B cell (primary cell): Measurements from ENCODE around the gene ZC3H7B. TPM values are rescaled to one million over a fixed set of nuclear protein-coding genes. Genes with fewer than 3 reads are reported as not detected.

ENCODE experiments used
- ATAC-seq: fragments of 200-7000 bp; cut with Tn5 transposase; one replicate; pipeline ENCODE4 v1.10.0; 2021; ENCODE audit warnings: low read depth, mild to moderate bottlenecking, moderate number of reproducible peaks, moderate library complexity
- CTCF ChIA-PET: fragments of 350-600 bp; sonication (Branson Sonifier 250); formaldehyde crosslinking; loops from one replicate; lab custom pipeline; 2021; ENCODE audit warnings: antibody characterized with exemption, inconsistent platforms; lab: Charles Lee
- POLR2A ChIA-PET: fragments of 350-600 bp; sonication (Branson Sonifier 250); formaldehyde crosslinking; loops from one replicate; lab custom pipeline; 2021; ENCODE audit warnings: antibody characterized with exemption; lab: Charles Lee
- DNase-seq: peaks from one replicate; pipeline ENCODE4 v3.0.0; 2013
- H2AFZ ChIP-seq: 2 replicates; pipeline ENCODE4 v1.6.1; 2012; ENCODE audit warnings: mild to moderate bottlenecking, low read depth, low read length; ENCODE audit not compliant: insufficient read depth, poor library complexity, severe bottlenecking
- H3K27ac ChIP-seq, 2 donors: 1 replicate in 1 of 2; 2 replicates in 1 of 2; pipeline ENCODE4 v1.5.1; 2012 to 2013; ENCODE audit warnings: low read length in 2 of 2, mild to moderate bottlenecking in 2 of 2, moderate library complexity in 1 of 2
- H3K27me3 ChIP-seq, 4 experiments: fragments of 200-600 bp in 1 of 4; sonication (generic) in 1 of 4; replicated peaks in 1 of 4; 1 replicate in 2 of 4; 2 replicates in 2 of 4; pipeline versions ENCODE4 v1.6.1 to v1.7.0; 2013 to 2016; ENCODE audit warnings: low read length in 3 of 4, mild to moderate bottlenecking in 2 of 4, mixed read lengths in 1 of 4, moderate library complexity in 1 of 4; ENCODE audit not compliant: insufficient read depth in 4 of 4, control insufficient read depth in 3 of 4; ENCODE audit errors: control extremely low read depth in 1 of 4
- H3K36me3 ChIP-seq, 2 experiments: replicated peaks in 1 of 2; 1 replicate in 1 of 2; 2 replicates in 1 of 2; pipeline versions ENCODE4 v1.6.1 to v1.7.1; 2013; ENCODE audit warnings: low read length in 1 of 2; ENCODE audit not compliant: insufficient read depth in 2 of 2, control insufficient read depth in 1 of 2; ENCODE audit errors: control extremely low read depth in 1 of 2, extremely low read depth in 1 of 2
- H3K4me1 ChIP-seq, 2 donors: fragments of 200-600 bp in 1 of 2; sonication (generic) in 1 of 2; 1 replicate in 1 of 2; 2 replicates in 1 of 2; pipeline versions ENCODE4 v1.5.1 to v1.6.1; 2013 to 2017; ENCODE audit warnings: low read length in 2 of 2; ENCODE audit not compliant: control insufficient read depth in 2 of 2, insufficient read depth in 2 of 2
- H3K4me2 ChIP-seq: replicated peaks from 2 replicates; pipeline ENCODE3; 2012; ENCODE audit warnings: mild to moderate bottlenecking, low read depth, low read length; ENCODE audit not compliant: poor library complexity, severe bottlenecking
- H3K4me3 ChIP-seq, 5 experiments: fragments of 200-600 bp in 1 of 5; sonication (generic) in 1 of 5; 1 replicate in 3 of 5; 2 replicates in 2 of 5; pipeline versions ENCODE4 v1.5.1 to v1.7.0; 2011 to 2016; ENCODE audit warnings: low read length in 4 of 5, mild to moderate bottlenecking in 4 of 5, low read depth in 2 of 5, control low read depth in 1 of 5, moderate library complexity in 1 of 5; ENCODE audit not compliant: insufficient read depth in 1 of 5; ENCODE audit errors: control extremely low read depth in 1 of 5, extremely low read depth in 1 of 5
- H3K79me2 ChIP-seq: fragments of 200-600 bp; sonication (generic); one replicate; pipeline ENCODE4 v1.6.0; 2016; ENCODE audit warnings: low read length; ENCODE audit not compliant: control insufficient read depth, insufficient read depth
- H3K9ac ChIP-seq: fragments of 200-600 bp; sonication (generic); 2 replicates; pipeline ENCODE4 v1.6.1; 2017; ENCODE audit warnings: mild to moderate bottlenecking, low read length, moderate library complexity
- H3K9me3 ChIP-seq, 3 donors: one replicate each; pipeline versions ENCODE4 v1.6.1 to v1.7.1; 2013; ENCODE audit warnings: low read length in 2 of 3; ENCODE audit not compliant: control insufficient read depth in 2 of 3, insufficient read depth in 1 of 3; ENCODE audit errors: control extremely low read depth in 1 of 3
- H4K20me1 ChIP-seq: 2 replicates; pipeline ENCODE4 v1.6.0; 2012; ENCODE audit warnings: mild to moderate bottlenecking, low read length; ENCODE audit not compliant: insufficient read depth, control insufficient read depth, poor library complexity, severe bottlenecking
- H3K27ac Mint-ChIP-seq: one replicate; pipeline ENCODE4 v1.8.0; 2021; ENCODE audit warnings: mixed read lengths
- H3K27me3 Mint-ChIP-seq: one replicate; pipeline ENCODE4 v1.8.0; 2021; ENCODE audit warnings: mixed read lengths
- H3K4me1 Mint-ChIP-seq: one replicate; pipeline ENCODE4 v1.8.0; 2021; ENCODE audit warnings: mixed read lengths
- H3K4me3 Mint-ChIP-seq: one replicate; pipeline ENCODE4 v1.8.0; 2021; ENCODE audit warnings: mixed read lengths
- H3K9me3 Mint-ChIP-seq: one replicate; pipeline ENCODE4 v1.8.0; 2022; ENCODE audit warnings: mixed read lengths; ENCODE audit not compliant: insufficient read depth
- EZH2 ChIP-seq: IDR thresholded peaks from 2 replicates; pipeline ENCODE4 v1.6.1; 2012; ENCODE audit warnings: borderline replicate concordance, low read depth, mild to moderate bottlenecking, moderate library complexity, low read length; ENCODE audit not compliant: insufficient read depth, poor library complexity, severe bottlenecking
- WGBS: methylation state at CpG from one replicate; pipeline ENCODE4 v1.1.5; 2013; ENCODE audit warnings: missing lambda C conversion rate; ENCODE audit not compliant: insufficient coverage; 5-methylcytosine and 5-hydroxymethylcytosine counted together
- intact Hi-C: fragments of 100-400 bp; cut with micrococcal nuclease; formaldehyde crosslinking; loops from one replicate; pipeline ENCODE4 v1.10.0; 2022
- polyA plus RNA-seq: library from polyadenylated mRNA; depleted of rRNA; stranded (reverse); fragments of >200 nt; gene quantifications from 2 replicates; pipeline ENCODE4 v1.2.3, GENCODE V29; 2012
- total RNA-seq, 2 donors: library from RNA; stranded (reverse); fragments of 120-200 nt in 1 of 2; gene quantifications; 1 replicate in 1 of 2; 2 replicates in 1 of 2; pipeline versions ENCODE4 v1.2.3 to v1.2.4, GENCODE V29; 2013 to 2022
- TF ChIP-seq, protein P1 (sequence below): fragments of 200-600 bp; IDR thresholded peaks from one replicate; pipeline ENCODE4 v1.8.0; 2022; ENCODE audit warnings: antibody characterized with exemption, mild to moderate bottlenecking

ZC3H7B gene
- total and polyA plus RNA-seq, 2 donors (not counting 1 experiment from before 2014, with no cell fraction given): 29.8 to 41.9 TPM

DNA sequence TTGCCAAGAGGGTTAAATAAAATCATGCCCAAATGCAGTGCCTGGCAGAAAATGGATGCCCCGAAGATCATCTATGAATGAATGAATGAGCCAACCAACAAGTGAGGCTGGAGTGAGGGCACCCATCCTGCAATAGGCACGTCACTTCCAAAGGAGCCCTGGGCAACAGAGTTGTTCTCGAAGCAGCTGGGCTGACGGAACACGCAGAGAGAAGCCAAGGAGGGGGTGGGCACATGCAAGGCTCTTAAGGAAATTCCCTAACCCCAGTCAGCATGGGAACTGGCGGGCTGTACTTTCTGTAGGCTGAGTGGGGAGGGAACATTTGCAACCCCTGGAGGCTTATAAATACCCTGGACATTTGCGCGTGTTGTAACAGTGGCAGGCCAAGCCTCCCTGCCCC lies 49.0 kb upstream of the ZC3H7B start:
- no peak for DNase-seq
- no peaks in the 10 kb centered on the region for H3K9me3 Mint-ChIP-seq
- POLR2A ChIA-PET: no interaction called here
- H3K4me3 Mint-ChIP-seq: no peak overlapping the region
- H3K4me3 ChIP-seq: no peak overlapping the region
- H3K4me2 ChIP-seq: no peak overlapping the region
- WGBS: 97% methylated on average over 8 of the region's 8 CpGs
- no peaks in the 10 kb centered on the region for H3K9me3 ChIP-seq
- no peak for ATAC-seq
- no peak overlapping the region for H3K9ac ChIP-seq
- no peaks in the 10 kb centered on the region for H4K20me1 ChIP-seq
- no peaks in the 10 kb centered on the region for H3K79me2 ChIP-seq
- H3K27ac ChIP-seq: no peak overlapping the region
- intact Hi-C loops: no loop called here
- H3K27ac Mint-ChIP-seq: no peak overlapping the region
- no peaks in the 10 kb centered on the region for H3K4me1 ChIP-seq
- no peaks in the 10 kb centered on the region for H3K27me3 ChIP-seq
- TF ChIP-seq, protein P1, sequence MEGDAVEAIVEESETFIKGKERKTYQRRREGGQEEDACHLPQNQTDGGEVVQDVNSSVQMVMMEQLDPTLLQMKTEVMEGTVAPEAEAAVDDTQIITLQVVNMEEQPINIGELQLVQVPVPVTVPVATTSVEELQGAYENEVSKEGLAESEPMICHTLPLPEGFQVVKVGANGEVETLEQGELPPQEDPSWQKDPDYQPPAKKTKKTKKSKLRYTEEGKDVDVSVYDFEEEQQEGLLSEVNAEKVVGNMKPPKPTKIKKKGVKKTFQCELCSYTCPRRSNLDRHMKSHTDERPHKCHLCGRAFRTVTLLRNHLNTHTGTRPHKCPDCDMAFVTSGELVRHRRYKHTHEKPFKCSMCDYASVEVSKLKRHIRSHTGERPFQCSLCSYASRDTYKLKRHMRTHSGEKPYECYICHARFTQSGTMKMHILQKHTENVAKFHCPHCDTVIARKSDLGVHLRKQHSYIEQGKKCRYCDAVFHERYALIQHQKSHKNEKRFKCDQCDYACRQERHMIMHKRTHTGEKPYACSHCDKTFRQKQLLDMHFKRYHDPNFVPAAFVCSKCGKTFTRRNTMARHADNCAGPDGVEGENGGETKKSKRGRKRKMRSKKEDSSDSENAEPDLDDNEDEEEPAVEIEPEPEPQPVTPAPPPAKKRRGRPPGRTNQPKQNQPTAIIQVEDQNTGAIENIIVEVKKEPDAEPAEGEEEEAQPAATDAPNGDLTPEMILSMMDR: no peak
- no peak for TF ChIP-seq EZH2
- CTCF ChIA-PET: no interaction called here
- no peaks in the 10 kb centered on the region for H3K4me1 Mint-ChIP-seq
- H3K36me3 ChIP-seq: peaks cover 0 to 86% of the 10 kb centered on the region in 2 experiments
- H2AFZ ChIP-seq: no peak overlapping the region
- no peaks in the 10 kb centered on the region for H3K27me3 Mint-ChIP-seq

DNA sequence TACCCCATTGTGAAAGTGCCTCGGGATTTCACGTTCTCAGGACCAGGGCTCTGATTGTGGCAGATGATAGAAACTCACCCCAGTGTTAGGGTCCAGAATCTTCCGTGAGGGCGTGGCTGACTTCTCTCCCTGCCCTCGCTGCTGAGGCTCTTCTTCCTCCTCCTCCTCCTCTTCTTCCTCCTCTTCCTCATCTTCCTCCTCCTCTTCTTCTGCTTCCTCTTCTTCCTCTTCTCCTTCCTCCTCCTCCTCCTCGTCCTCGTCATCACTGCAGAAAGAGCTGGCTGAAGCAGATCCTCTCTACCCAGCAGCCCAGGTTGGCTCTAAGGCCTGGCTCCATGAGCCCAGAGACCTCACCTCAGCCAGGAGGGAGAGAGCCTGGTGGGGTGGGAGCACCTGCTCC lies 47.1 kb upstream of the ZC3H7B start:
- Histone ChIP-seq H3K36me3 (peaks cover 0 to 83% of the 10 kb centered on the region in 2 experiments), H3K9me3 (no peaks in the 10 kb centered on the region), H3K4me3 (no peak overlapping the region), H3K27ac (no peak overlapping the region), H2AFZ (no peak overlapping the region), H3K9ac (no peak overlapping the region), H3K79me2 (no peaks in the 10 kb centered on the region), H3K4me2 (no peak overlapping the region), H3K27me3 (no peaks in the 10 kb centered on the region), H3K4me1 (no peaks in the 10 kb centered on the region), H4K20me1 (no peaks in the 10 kb centered on the region)
- Mint-ChIP-seq H3K27me3 (no peaks in the 10 kb centered on the region), H3K4me1 (no peaks in the 10 kb centered on the region), H3K9me3 (no peaks in the 10 kb centered on the region), H3K27ac (no peak overlapping the region), H3K4me3 (no peak overlapping the region)
- POLR2A ChIA-PET: interaction anchor here (0.7 kb wide), 1 partner anchor 10 kb away, joined by 3 read pairs; no protein-coding TSS in a partner anchor
- DNase-seq (no peak), ATAC-seq (no peak)
- TF ChIP-seq EZH2: no peak
- TF ChIP-seq, protein P1: no peak
- 100% methylated on average over 4 of the region's 7 CpGs for WGBS
- CTCF ChIA-PET: no interaction called here
- intact Hi-C loops: no loop called here
